Adrenal gland (tissue), 12 donors: ENCODE measurements around the gene NR2E3. TPM values are rescaled to one million over a fixed set of nuclear protein-coding genes. Genes with fewer than 3 reads are reported as not detected.

Experiments
- DNase-seq, 7 donors: peaks; one replicate each; pipeline ENCODE4 v3.0.0-alpha.2; 2019 to 2020
- H3K27ac ChIP-seq, 5 donors: fragments of 200-600 bp; sonication (generic) in 4 of 5; 1 replicate in 3 of 5; 2 replicates in 2 of 5; pipeline versions ENCODE4 v1.5.1 to v1.8.0; 2016 to 2020; ENCODE audit warnings: mild to moderate bottlenecking in 1 of 5
- H3K27me3 ChIP-seq: fragments of 200-600 bp; 2 replicates; pipeline ENCODE4 v1.8.0; 2021
- H3K36me3 ChIP-seq, 2 donors: fragments of 200-600 bp; replicated peaks in 1 of 2; 1 replicate in 1 of 2; 2 replicates in 1 of 2; pipeline versions ENCODE4 v1.5.1 to v1.8.0; 2018 to 2022
- H3K4me1 ChIP-seq, 2 donors: fragments of 200-600 bp; replicated peaks in 1 of 2; 1 replicate in 1 of 2; 2 replicates in 1 of 2; pipeline versions ENCODE4 v1.5.1 to v1.8.0; 2018 to 2021
- H3K4me3 ChIP-seq, 4 donors: fragments of 200-600 bp; sonication (generic) in 3 of 4; one replicate each; pipeline ENCODE4 v1.5.1; 2016 to 2018
- H3K9me3 ChIP-seq, 3 donors: fragments of 200-600 bp; sonication (generic) in 1 of 3; replicated peaks in 1 of 3; 1 replicate in 2 of 3; 2 replicates in 1 of 3; pipeline versions ENCODE4 v1.5.1 to v1.8.0; 2016 to 2021
- POLR2A ChIP-seq, 2 donors: fragments of 450-650 bp; IDR thresholded peaks; one replicate each; pipeline ENCODE4 v1.6.1; 2017; ENCODE audit warnings: antibody characterized with exemption in 2 of 2, mild to moderate bottlenecking in 2 of 2, moderate library complexity in 1 of 2
- WGBS, 4 donors: extraction: QIAGEN DNeasy Blood & Tissue Kit in 2 of 4; methylation state at CpG; one replicate each; pipeline versions ENCODE4 v1.1.5 to v1.1.7; 2013 to 2017; 5-methylcytosine and 5-hydroxymethylcytosine counted together
- intact Hi-C, 2 donors: fragments of 100-400 bp; cut with DNase I; formaldehyde crosslinking; loops; one replicate each; pipeline versions ENCODE4 v1.14.1 to v1.15.0; 2022 to 2023
- polyA plus RNA-seq, 3 donors: library from polyadenylated mRNA; stranded (reverse); fragments of 200-250 nt in 2 of 3; fragments of 350-450 nt in 1 of 3; fragmentation: Illumina TruSeq in 1 of 3; extraction: RNeasy Lipid Tissue Mini Kit (QIAGEN cat#74804) in 1 of 3; gene quantifications; one replicate each; pipeline ENCODE4 v1.2.3, GENCODE V29; 2013 to 2014
- total RNA-seq, 9 donors: library from RNA; depleted of rRNA in 4 of 9; stranded (reverse); fragments of >200 nt in 4 of 9; fragments of 120-200 nt in 1 of 9; fragmentation: NEBNext Ultra II Directional in 1 of 9; extraction: Animal tissue kit (Norgen Biotek cat#: 25700) in 1 of 9; gene quantifications; one replicate each; pipeline versions ENCODE4 v1.1.0 to v1.2.4, GENCODE V29; 2013 to 2023
- TF ChIP-seq, protein P1 (sequence below), 6 experiments: fragments of 450-650 bp in 4 of 6; fragments of 200-600 bp in 2 of 6; sonication (generic) in 1 of 6; IDR thresholded peaks; 1 replicate in 5 of 6; 2 replicates in 1 of 6; pipeline versions ENCODE4 v1.5.1 to v1.8.0; 2016 to 2021; ENCODE audit warnings: antibody characterized with exemption in 6 of 6, mild to moderate bottlenecking in 2 of 6, moderate library complexity in 1 of 6
- donor health status: healthy with polysubstance abuse.
- donor health status: Bipolar disorder and iron deficiency.
- donor health status: DM: yes; HTN: yes; CAD: no.
- donor health status: DM: no; HTN: no; CAD: no.
- donor health status: DM: no; HTN: no; CAD: no.
- donor health status: DM: yes; HTN: yes; CAD: no.

The NR2E3 gene
- total and polyA plus RNA-seq, 12 donors, result 0.11 to 1.4 (median 0.41) TPM; not detected in 2

DNA sequence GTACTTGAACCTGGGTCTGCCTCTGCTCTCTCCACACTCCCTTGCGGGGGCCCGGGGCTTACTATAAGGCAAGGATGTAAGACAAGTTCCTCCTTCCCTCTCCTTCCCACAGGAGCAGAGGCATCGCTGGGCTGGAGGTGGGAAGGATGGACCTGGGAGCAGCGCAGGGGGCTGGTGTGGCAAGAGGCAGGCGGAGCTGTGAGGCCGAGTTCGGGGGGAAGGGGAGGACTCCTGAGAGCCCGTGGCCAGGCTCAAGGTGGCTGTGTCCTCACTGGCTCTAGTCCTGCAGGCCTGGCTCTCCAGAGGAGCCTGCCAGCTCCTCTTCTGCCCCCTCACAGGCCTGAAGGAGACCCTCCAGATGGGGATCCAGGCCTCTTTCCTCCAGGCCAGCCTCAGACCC is 1.0 kb upstream of the NR2E3 start:
- no peak for DNase-seq
- intact Hi-C loops, result loop anchor here (10.0 kb wide), 2 partner anchors 65 to 345 kb away; no protein-coding TSS in a partner anchor
- 77 to 98% (median 87%) methylated on average over 8 of the region's 8 CpGs for WGBS, 4 donors
- H3K27me3 ChIP-seq, result no peaks in the 10 kb centered on the region
- H3K27ac ChIP-seq, result no peak overlapping the region
- H3K4me3 ChIP-seq, result no peak overlapping the region
- no peaks in the 10 kb centered on the region for H3K36me3 ChIP-seq
- TF ChIP-seq, protein P1, sequence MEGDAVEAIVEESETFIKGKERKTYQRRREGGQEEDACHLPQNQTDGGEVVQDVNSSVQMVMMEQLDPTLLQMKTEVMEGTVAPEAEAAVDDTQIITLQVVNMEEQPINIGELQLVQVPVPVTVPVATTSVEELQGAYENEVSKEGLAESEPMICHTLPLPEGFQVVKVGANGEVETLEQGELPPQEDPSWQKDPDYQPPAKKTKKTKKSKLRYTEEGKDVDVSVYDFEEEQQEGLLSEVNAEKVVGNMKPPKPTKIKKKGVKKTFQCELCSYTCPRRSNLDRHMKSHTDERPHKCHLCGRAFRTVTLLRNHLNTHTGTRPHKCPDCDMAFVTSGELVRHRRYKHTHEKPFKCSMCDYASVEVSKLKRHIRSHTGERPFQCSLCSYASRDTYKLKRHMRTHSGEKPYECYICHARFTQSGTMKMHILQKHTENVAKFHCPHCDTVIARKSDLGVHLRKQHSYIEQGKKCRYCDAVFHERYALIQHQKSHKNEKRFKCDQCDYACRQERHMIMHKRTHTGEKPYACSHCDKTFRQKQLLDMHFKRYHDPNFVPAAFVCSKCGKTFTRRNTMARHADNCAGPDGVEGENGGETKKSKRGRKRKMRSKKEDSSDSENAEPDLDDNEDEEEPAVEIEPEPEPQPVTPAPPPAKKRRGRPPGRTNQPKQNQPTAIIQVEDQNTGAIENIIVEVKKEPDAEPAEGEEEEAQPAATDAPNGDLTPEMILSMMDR (IDR thresholded peaks at IDR 0.05), result no peak
- TF ChIP-seq POLR2A (IDR thresholded peaks at IDR 0.05), result no peak
- H3K9me3 ChIP-seq, result no peaks in the 10 kb centered on the region
- H3K4me1 ChIP-seq, result peaks cover 0 to 8% of the 10 kb centered on the region in 2 donors

DNA sequence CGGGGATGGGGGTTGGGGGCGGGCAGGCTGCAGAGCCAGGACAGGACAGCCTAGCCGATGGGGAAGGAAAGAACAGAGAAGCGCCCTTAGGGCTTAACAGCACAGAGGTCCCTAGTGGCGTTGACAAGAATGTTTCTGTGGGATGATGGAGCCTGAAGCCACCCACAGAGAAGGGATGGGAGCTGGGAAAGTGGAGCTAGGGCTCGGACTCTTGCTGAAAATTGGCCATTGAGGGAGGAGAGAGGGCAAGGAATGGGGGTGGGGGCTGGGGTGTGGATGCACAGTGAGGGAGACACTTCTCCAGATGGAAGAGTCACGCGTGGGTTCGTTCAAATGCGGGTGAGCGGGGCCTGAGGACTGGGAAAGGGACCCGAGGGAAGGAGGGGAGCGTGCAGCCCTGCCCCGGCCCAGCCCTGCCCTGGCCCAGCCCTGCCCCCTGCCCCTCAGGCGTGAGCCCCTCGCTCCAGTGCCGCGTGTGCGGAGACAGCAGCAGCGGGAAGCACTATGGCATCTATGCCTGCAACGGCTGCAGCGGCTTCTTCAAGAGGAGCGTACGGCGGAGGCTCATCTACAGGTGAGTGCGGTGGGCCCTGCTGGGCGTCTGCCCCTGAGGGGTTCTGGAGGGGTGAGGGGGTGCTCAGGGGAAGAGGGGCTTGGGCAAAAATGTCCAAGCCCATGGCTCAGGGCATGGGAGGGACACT is 832 bp downstream of the NR2E3 start:
- H3K36me3 ChIP-seq, result no peaks in the 10 kb centered on the region
- TF ChIP-seq POLR2A (IDR thresholded peaks at IDR 0.05), result no peak
- TF ChIP-seq, protein P1 (IDR thresholded peaks at IDR 0.05), result no peak
- intact Hi-C loops, result no loop called here
- no peak overlapping the region for H3K4me3 ChIP-seq
- no peak for DNase-seq
- 86 to 88% (median 88%) methylated on average over 17 to 27 of the region's 27 CpGs for WGBS, 4 donors
- no peaks in the 10 kb centered on the region for H3K9me3 ChIP-seq
- H3K27me3 ChIP-seq, result no peaks in the 10 kb centered on the region
- H3K4me1 ChIP-seq, result peaks cover 0 to 5% of the 10 kb centered on the region in 2 donors
- H3K27ac ChIP-seq, result no peak overlapping the region

DNA sequence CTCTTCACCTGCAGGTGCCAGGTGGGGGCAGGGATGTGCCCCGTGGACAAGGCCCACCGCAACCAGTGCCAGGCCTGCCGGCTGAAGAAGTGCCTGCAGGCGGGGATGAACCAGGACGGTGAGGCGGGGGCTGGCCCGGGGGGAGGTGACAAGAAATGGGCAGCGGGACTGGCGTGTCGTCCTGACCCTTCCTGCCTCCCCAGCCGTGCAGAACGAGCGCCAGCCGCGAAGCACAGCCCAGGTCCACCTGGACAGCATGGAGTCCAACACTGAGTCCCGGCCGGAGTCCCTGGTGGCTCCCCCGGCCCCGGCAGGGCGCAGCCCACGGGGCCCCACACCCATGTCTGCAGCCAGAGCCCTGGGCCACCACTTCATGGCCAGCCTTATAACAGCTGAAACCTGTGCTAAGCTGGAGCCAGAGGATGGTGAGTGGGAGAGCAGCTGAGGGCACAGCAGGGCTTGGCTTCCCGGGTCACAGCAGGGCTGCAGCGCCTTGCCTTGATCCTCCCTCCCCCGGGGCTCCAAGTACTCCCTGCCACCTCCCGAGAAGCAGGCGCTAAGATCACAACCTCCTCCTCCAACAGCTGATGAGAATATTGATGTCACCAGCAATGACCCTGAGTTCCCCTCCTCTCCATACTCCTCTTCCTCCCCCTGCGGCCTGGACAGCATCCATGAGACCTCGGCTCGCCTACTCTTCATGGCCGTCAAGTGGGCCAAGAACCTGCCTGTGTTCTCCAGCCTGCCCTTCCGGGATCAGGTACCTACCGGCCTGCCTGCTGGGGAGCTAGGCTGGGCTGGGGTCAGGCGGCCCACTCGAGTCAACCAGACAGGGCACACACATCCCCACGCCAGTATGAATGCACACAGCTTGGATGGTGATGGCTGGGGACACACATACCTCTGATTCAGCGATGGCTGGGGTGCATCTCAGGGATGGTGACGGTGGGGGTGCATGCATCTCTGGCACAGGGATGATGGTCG is 1.7 kb downstream of the NR2E3 start:
- no peaks in the 10 kb centered on the region for H3K27me3 ChIP-seq
- 91 to 93% (median 92%) methylated on average over 26 to 38 of the region's 38 CpGs for WGBS, 4 donors
- intact Hi-C loops, result no loop called here

More for the DNA sequence above, 1.7 kb downstream of the NR2E3 start:
- Histone ChIP-seq H3K9me3 (no peaks in the 10 kb centered on the region), H3K4me1 (no peaks in the 10 kb centered on the region), H3K4me3 (no peak overlapping the region), H3K27ac (no peak overlapping the region), H3K36me3 (no peaks in the 10 kb centered on the region)
- no peak for DNase-seq
- no peak for TF ChIP-seq POLR2A (IDR thresholded peaks at IDR 0.05)
- TF ChIP-seq, protein P1 (IDR thresholded peaks at IDR 0.05), result no peak
